H1 (cell line): Measurements from ENCODE around the gene DPP3. TPM values are rescaled to one million over a fixed set of nuclear protein-coding genes. Genes with fewer than 3 reads are reported as not detected.

Experiments
- CTCF ChIA-PET: fragments of 300-600 bp; sonication (Branson Sonifier 250); formaldehyde crosslinking; loops from one replicate; lab custom pipeline; 2021; ENCODE audit not compliant: partially characterized antibody; lab: Charles Lee
- POLR2A ChIA-PET: fragments of 300-600 bp; sonication (Branson Sonifier 250); formaldehyde crosslinking; loops from one replicate; lab custom pipeline; 2021; ENCODE audit warnings: inconsistent platforms; ENCODE audit not compliant: partially characterized antibody; lab: Charles Lee
- DNase-seq, 2 experiments: peaks; one replicate each; pipeline versions ENCODE4 v3.0.0 to v3.0.0-alpha.2; 2010 to 2022; ENCODE audit warnings: low spot score in 2 of 2, low read depth in 1 of 2, mixed read lengths in 1 of 2
- FAIRE-seq: peaks from 2 replicates; lab custom pipeline; 2011; peaks lifted over from hg19 to GRCh38; lab: Jason Lieb, UNC
- H2AFZ ChIP-seq: 2 replicates; pipeline ENCODE4 v1.8.1; 2012; ENCODE audit warnings: low read length, inconsistent platforms
- H2AK5ac ChIP-seq: 2 replicates; pipeline ENCODE4 v1.6.1; 2013; ENCODE audit warnings: low read depth, low read length
- H2BK120ac ChIP-seq: replicated peaks from 2 replicates; pipeline ENCODE3; 2013; ENCODE audit warnings: low read depth, low read length, inconsistent platforms
- H2BK12ac ChIP-seq: 2 replicates; pipeline ENCODE4 v1.6.1; 2013; ENCODE audit warnings: low read depth, low read length
- H2BK15ac ChIP-seq: 2 replicates; pipeline ENCODE4 v1.6.1; 2013; ENCODE audit warnings: low read length
- H2BK20ac ChIP-seq: 2 replicates; pipeline ENCODE4 v1.6.1; 2013; ENCODE audit warnings: low read length
- H2BK5ac ChIP-seq: 2 replicates; pipeline ENCODE4 v1.6.1; 2013; ENCODE audit warnings: low read depth, low read length
- H3K14ac ChIP-seq: 2 replicates; pipeline ENCODE4 v1.6.1; 2013; ENCODE audit warnings: inconsistent platforms; ENCODE audit not compliant: insufficient read length
- H3K18ac ChIP-seq: 2 replicates; pipeline ENCODE4 v1.6.1; 2013; ENCODE audit warnings: low read length; ENCODE audit errors: extremely low read depth
- H3K23ac ChIP-seq: 2 replicates; pipeline ENCODE4 v1.6.1; 2013; ENCODE audit warnings: inconsistent platforms; ENCODE audit not compliant: insufficient read length
- H3K23me2 ChIP-seq: 2 replicates; pipeline ENCODE4 v1.6.1; 2013; ENCODE audit warnings: low read depth, low read length
- H3K27ac ChIP-seq: 2 replicates; pipeline ENCODE4 v1.6.1; 2011; ENCODE audit warnings: low read depth, low read length, inconsistent platforms
- H3K27me3 ChIP-seq, 4 experiments: replicated peaks in 1 of 4; 1 replicate in 1 of 4; 2 replicates in 3 of 4; pipeline versions ENCODE4 v1.6.1 to v1.8.1; 2011 to 2013; ENCODE audit warnings: low read length in 3 of 4, mild to moderate bottlenecking in 3 of 4, inconsistent platforms in 2 of 4, mixed read lengths in 2 of 4, moderate library complexity in 1 of 4; ENCODE audit not compliant: control insufficient read depth in 3 of 4, insufficient read depth in 3 of 4; ENCODE audit errors: extremely low read depth in 1 of 4
- H3K36me3 ChIP-seq, 4 experiments: 2 replicates each; pipeline versions ENCODE4 v1.6.1 to v1.8.1; 2011 to 2013; ENCODE audit warnings: mild to moderate bottlenecking in 4 of 4, low read length in 3 of 4, moderate library complexity in 2 of 4, control low read depth in 1 of 4, inconsistent platforms in 1 of 4; ENCODE audit not compliant: insufficient read depth in 4 of 4, control insufficient read depth in 2 of 4
- H3K4ac ChIP-seq: replicated peaks from 2 replicates; pipeline ENCODE3; 2013; ENCODE audit warnings: low read length, low read depth, mixed read lengths, inconsistent platforms; ENCODE audit not compliant: insufficient read length
- H3K4me1 ChIP-seq, 4 experiments: replicated peaks in 1 of 4; 1 replicate in 1 of 4; 2 replicates in 3 of 4; pipeline versions ENCODE4 v1.6.1 to v1.8.1; 2011 to 2013; ENCODE audit warnings: low read length in 3 of 4, inconsistent platforms in 2 of 4, mixed read lengths in 1 of 4; ENCODE audit not compliant: insufficient read depth in 4 of 4, control insufficient read depth in 3 of 4
- H3K4me2 ChIP-seq, 2 experiments: 2 replicates each; pipeline versions ENCODE4 v1.6.1 to v1.8.1; 2011 to 2013; ENCODE audit warnings: low read depth in 2 of 2, low read length in 2 of 2, control low read depth in 1 of 2, inconsistent platforms in 1 of 2, mild to moderate bottlenecking in 1 of 2; ENCODE audit not compliant: insufficient read depth in 1 of 2
- H3K4me3 ChIP-seq, 4 experiments: fragments of 200-600, 300-600 bp in 1 of 4; sonication (generic), shearing (Covaris generic), sonication (Bioruptor Twin) in 1 of 4; 2 replicates each; pipeline versions ENCODE4 v1.5.1 to v1.8.1; 2011 to 2016; ENCODE audit warnings: low read length in 4 of 4, low read depth in 3 of 4, control low read depth in 2 of 4, inconsistent platforms in 2 of 4, mild to moderate bottlenecking in 2 of 4, mixed read lengths in 1 of 4, moderate library complexity in 1 of 4; ENCODE audit not compliant: insufficient read depth in 2 of 4; ENCODE audit errors: extremely low read depth in 1 of 4
- H3K56ac ChIP-seq: replicated peaks from 2 replicates; pipeline ENCODE3; 2013; ENCODE audit warnings: low read depth, mild to moderate bottlenecking, mixed read lengths, low read length, inconsistent platforms; ENCODE audit not compliant: insufficient read length
- H3K79me1 ChIP-seq: 2 replicates; pipeline ENCODE4 v1.6.1; 2013; ENCODE audit warnings: low read depth, low read length, control low read depth
- H3K79me2 ChIP-seq, 2 experiments: 2 replicates each; pipeline versions ENCODE4 v1.6.1 to v1.8.1; 2012 to 2013; ENCODE audit warnings: low read length in 2 of 2, mild to moderate bottlenecking in 2 of 2, inconsistent platforms in 1 of 2; ENCODE audit not compliant: insufficient read depth in 2 of 2, control insufficient read depth in 1 of 2
- H3K9ac ChIP-seq, 4 experiments: replicated peaks in 1 of 4; 1 replicate in 1 of 4; 2 replicates in 3 of 4; pipeline versions ENCODE4 v1.6.1 to v1.8.1; 2011 to 2013; ENCODE audit warnings: low read depth in 3 of 4, low read length in 3 of 4, control low read depth in 2 of 4, mild to moderate bottlenecking in 2 of 4, moderate library complexity in 2 of 4, inconsistent platforms in 1 of 4; ENCODE audit errors: extremely low read depth in 1 of 4
- H3K9me3 ChIP-seq, 2 experiments: 2 replicates each; pipeline versions ENCODE4 v1.6.1 to v1.8.1; 2012 to 2013; ENCODE audit warnings: mild to moderate bottlenecking in 2 of 2, moderate library complexity in 2 of 2, control low read depth in 1 of 2, inconsistent platforms in 1 of 2, low read depth in 1 of 2, low read length in 1 of 2, mixed read lengths in 1 of 2; ENCODE audit not compliant: insufficient read depth in 2 of 2
- H4K20me1 ChIP-seq, 2 experiments: replicated peaks in 1 of 2; 2 replicates each; pipeline versions ENCODE3 to v1.8.1; 2011 to 2013; ENCODE audit warnings: inconsistent platforms in 2 of 2, low read length in 2 of 2, mild to moderate bottlenecking in 1 of 2; ENCODE audit not compliant: insufficient read depth in 2 of 2, control insufficient read depth in 1 of 2
- H4K5ac ChIP-seq: 2 replicates; pipeline ENCODE4 v1.6.1; 2013; ENCODE audit warnings: low read length, low read depth, mixed read lengths, inconsistent platforms; ENCODE audit not compliant: insufficient read length
- H4K8ac ChIP-seq: 2 replicates; pipeline ENCODE4 v1.8.0; 2013; ENCODE audit warnings: mild to moderate bottlenecking, moderate library complexity, low read length, inconsistent platforms; ENCODE audit not compliant: insufficient read depth; ENCODE audit errors: extremely low read depth
- H4K91ac ChIP-seq: replicated peaks from 2 replicates; pipeline ENCODE3; 2013; ENCODE audit warnings: low read length, mixed read lengths, inconsistent platforms; ENCODE audit not compliant: insufficient read length
- EP300 ChIP-seq, 2 experiments: IDR thresholded peaks; 1 replicate in 1 of 2; 2 replicates in 1 of 2; pipeline ENCODE4 v1.6.1; 2011 to 2012; ENCODE audit warnings: low read depth in 2 of 2, low read length in 2 of 2, mild to moderate bottlenecking in 2 of 2, borderline replicate concordance in 1 of 2, inconsistent platforms in 1 of 2, moderate library complexity in 1 of 2
- RAD21 ChIP-seq, 2 experiments: IDR thresholded peaks in 1 of 2; conservative IDR thresholded peaks in 1 of 2; 2 replicates each; pipeline ENCODE4 v1.6.1; 2011; ENCODE audit warnings: low read depth in 2 of 2, low read length in 2 of 2, improper control_type of control experiment in 1 of 2, inconsistent platforms in 1 of 2, mild to moderate bottlenecking in 1 of 2, moderate library complexity in 1 of 2
- SRF ChIP-seq: IDR thresholded peaks from 2 replicates; pipeline ENCODE4 v1.6.1; 2011; ENCODE audit warnings: mild to moderate bottlenecking, low read depth, low read length, moderate library complexity
- WGBS, 2 experiments: shearing (Covaris generic) in 1 of 2; methylation state at CpG; one replicate each; pipeline versions ENCODE4 v1.1.6 to v1.1.7; 2013 to 2015; ENCODE audit warnings: low lambda C conversion rate in 2 of 2, mixed read lengths in 2 of 2, inconsistent platforms in 1 of 2, low coverage in 1 of 2, missing lambda C conversion rate in 1 of 2; ENCODE audit not compliant: insufficient replicate concordance in 2 of 2, insufficient coverage in 1 of 2, insufficient read length in 1 of 2; ENCODE audit errors: extremely low coverage in 1 of 2, missing lambda C conversion rate in 1 of 2; 5-methylcytosine and 5-hydroxymethylcytosine counted together
- polyA plus RNA-seq, 7 experiments: library from polyadenylated mRNA; depleted of rRNA in 3 of 7; stranded (reverse) in 5 of 7; unstranded in 2 of 7; fragments of >200 nt in 5 of 7; fragments of 200-250 nt in 2 of 7; gene quantifications; 1 replicate in 5 of 7; 2 replicates in 1 of 7; 4 replicates in 1 of 7; pipeline versions ENCODE4 v1.2.1 to v1.2.3, GENCODE V29; 2011 to 2013; ENCODE audit warnings: missing spikeins in 2 of 7, mixed read lengths in 2 of 7
- total RNA-seq: library from RNA; stranded (reverse); fragmentation: NEBNext Ultra II Directional; extraction: Animal tissue kit (Norgen Biotek cat#: 25700); gene quantifications from 2 replicates; pipeline ENCODE4 v1.2.1, GENCODE V29; 2021

The DPP3 gene
- total and polyA plus RNA-seq, 2 of the 8 experiments (the other 6 are each of a cell fraction or from before 2014, with no cell fraction given) = 75.1 to 82.7 TPM

DNA sequence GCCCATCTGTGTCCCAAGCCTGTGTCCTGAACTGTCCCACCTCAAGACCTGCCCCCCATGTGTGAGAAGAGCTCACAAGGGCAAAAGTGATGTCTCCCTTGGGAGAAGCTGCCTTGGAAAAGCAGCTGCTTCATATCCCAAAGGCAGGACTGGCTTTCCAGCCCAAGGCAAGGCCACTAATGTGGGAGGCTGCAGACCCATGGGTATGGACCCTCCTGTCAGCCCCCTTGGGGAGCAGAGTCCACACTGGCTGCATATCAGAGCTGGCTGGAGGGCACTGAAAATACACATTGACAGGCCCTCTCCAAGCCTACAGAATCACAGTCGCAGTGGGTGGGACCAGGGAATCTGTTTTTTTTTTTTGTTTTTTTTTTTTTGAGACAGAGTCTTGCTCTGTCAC lies 10.8 kb upstream of the DPP3 start:
- H2BK120ac ChIP-seq = no peak overlapping the region
- FAIRE-seq = no peak
- TF ChIP-seq EP300 (IDR thresholded peaks at IDR 0.05; ENCODE audit: borderline replicate concordance in 1 of 2, low read depth in 2 of 2, low read length in 2 of 2) = no peak
- no peak for TF ChIP-seq RAD21 (IDR thresholded peaks at IDR 0.05 in 1 of 2, conservative IDR thresholded peaks at IDR 0.05 in 1 of 2; ENCODE audit: low read depth in 2 of 2, low read length in 2 of 2)
- no peak for TF ChIP-seq SRF

More for the DNA sequence above, 10.8 kb upstream of the DPP3 start:
- Histone ChIP-seq H2BK20ac (no peak overlapping the region), H2BK12ac (no peak overlapping the region; the same call in 1 of the 2 replicates), H2BK5ac (peak overlapping the region; percentile 52; the same call in 1 of the 2 replicates), H3K79me1 (no peaks in the 10 kb centered on the region), H3K4me1 (peaks cover 7 to 25% (median 14%) of the 10 kb centered on the region in 4 experiments), H2BK15ac (no peak overlapping the region), H2AK5ac (no peak overlapping the region), H3K27me3 (no peaks in the 10 kb centered on the region; a peak in 1 of 7 replicates), H3K23ac (no peak overlapping the region), H4K8ac (no peak overlapping the region), H4K91ac (no peak overlapping the region), H3K79me2 (no peaks in the 10 kb centered on the region), H3K9me3 (no peaks in the 10 kb centered on the region), H3K56ac (no peak overlapping the region), H3K4ac (no peak overlapping the region), H3K18ac (no peak overlapping the region), H3K14ac (no peak overlapping the region), H4K20me1 (no peaks in the 10 kb centered on the region), H3K4me3 (no peak overlapping the region), H3K4me2 (no peak overlapping the region), H4K5ac (no peak overlapping the region), H3K36me3 (no peaks in the 10 kb centered on the region; a peak in 2 of 8 replicates), H3K9ac (no peak overlapping the region), H2AFZ (no peak overlapping the region), H3K23me2 (peaks cover 13% of the 10 kb centered on the region), H3K27ac (no peak overlapping the region)
- DNase-seq = peak in 1 of 2 experiments; percentile 39
- 90% methylated on average over 1 of the region's 1 CpG; no CpG with 5 or more reads in 1 of the 2 experiments for WGBS, 2 experiments
- ChIA-PET CTCF (interaction anchor here (0.7 to 6.7 kb wide), 11 partner anchors 9 to 158 kb away, joined by 3 to 39 read pairs (median 5); partner anchors contain the start of genes MRPL11 and NPAS4), POLR2A (interaction anchor here (0.6 to 7.3 kb wide), 7 partner anchors 9 to 1116 kb away, joined by 3 to 85 read pairs (median 4); partner anchors contain the start of genes DPP3 and MRPL11)
